Measurements from ENCODE around the gene ABCA2.
"Not testable (repeated sequence)": the region's sequence is repeated elsewhere in the genome, so short reads cannot be mapped to it uniquely, and the experiment has no call there.

- TF ChIP-seq CTCF (IDR thresholded peaks at IDR 0.05; ENCODE audit: insufficient read depth, low read depth, low read length); EZH2 (IDR thresholded peaks at IDR 0.05; ENCODE audit: insufficient read depth, low read length): not testable (repeated sequence)
Observed at GRCh38 chr9:137033481-137033880, 5.4 kb upstream of the ABCA2 start.
